Cardiac septum (tissue), 1 donor: ENCODE results near the gene RPL9. TPM values are rescaled to one million over a fixed set of nuclear protein-coding genes. Genes with fewer than 3 reads are reported as not detected.
A peak's percentile ranks its signal among the peaks of the same experiment; 100 is the strongest.
"Not testable (repeated sequence)": the region's sequence is repeated elsewhere in the genome, so short reads cannot be mapped to it uniquely, and the experiment has no call there.

Experiments used
- DNase-seq: peaks from one replicate; pipeline ENCODE4 v3.0.0-alpha.2; 2020; ENCODE audit warnings: low spot score
- intact Hi-C: fragments of 100-400 bp; cut with DNase I; formaldehyde crosslinking; loops from one replicate; pipeline ENCODE4 v1.14.0; 2022
- long read RNA-seq: library from polyadenylated mRNA; unstranded; transcript quantifications from one replicate; pipeline ENCODE4 v2.0.0, GENCODE V29; 2021
- total RNA-seq: library from RNA; stranded (reverse); fragmentation: NEBNext Ultra II Directional; extraction: Animal tissue kit (Norgen Biotek cat#: 25700); gene quantifications from one replicate; pipeline ENCODE4 v1.2.1, GENCODE V29; 2021
- donor health status: DM: no; HTN: no; CAD: no.

The RPL9 gene
- 532 TPM for total RNA-seq
- long read RNA-seq, transcript RPL9-214 (8 exons, 2,354 nt) = major isoform, 26 of 34 reads
- long read RNA-seq, partial matches to known transcripts = 0 of 34 reads
- long read RNA-seq, other reads (novel, unspliced or antisense) = 2 of 34 reads

DNA sequence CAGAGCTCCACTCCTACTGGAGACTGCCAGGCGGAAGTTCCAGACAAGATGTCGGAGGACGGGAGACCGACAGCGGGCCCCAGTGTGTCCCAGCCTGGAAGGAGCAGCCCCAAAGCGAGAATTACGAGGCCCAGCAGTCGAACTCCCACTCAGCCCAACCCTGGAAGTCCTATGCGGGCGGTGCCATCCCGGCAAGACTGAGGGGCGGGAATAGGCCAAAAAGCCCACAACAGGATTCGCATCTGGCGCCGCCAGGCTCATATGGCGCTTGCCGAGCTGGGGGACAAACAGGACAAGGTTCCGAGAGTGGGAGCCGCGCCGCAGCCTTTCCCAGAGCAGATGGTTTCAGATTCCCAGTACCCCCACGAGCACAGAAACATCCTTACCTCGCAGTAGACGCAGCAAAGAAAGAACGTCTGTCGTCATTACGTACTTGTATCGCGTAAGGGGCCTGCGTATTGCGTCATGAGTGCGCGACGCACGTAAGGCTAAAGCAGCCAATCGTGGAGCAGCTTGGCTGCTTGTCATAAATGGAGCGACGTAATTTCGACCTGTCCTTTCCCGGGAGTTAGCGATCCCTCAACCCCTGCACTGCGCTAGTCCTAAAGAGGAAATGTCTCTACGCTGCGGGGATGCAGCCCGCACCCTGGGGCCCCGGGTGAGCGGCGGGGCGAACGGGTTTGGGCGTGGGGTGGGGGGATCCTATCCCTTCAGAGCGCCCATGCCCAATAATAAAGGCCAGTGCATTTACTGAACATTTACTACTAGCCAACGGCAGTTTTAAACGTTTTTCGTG, at the start of gene RPL9, which contains the start of gene LIAS:
Gene RPL9, minus strand, starts transcription at position 418 of the 796 bp plus-strand sequence. CDS start 483 bp downstream, outside the sequence.
Gene LIAS, plus strand, starts transcription at position 552 of the 796 bp plus-strand sequence. Its CDS starts 62 bp downstream, at position 614.
- intact Hi-C loops = loop anchor here (5.0 kb wide), 5 partner anchors 69 to 599 kb away; partner anchors contain the start of genes N4BP2, RFC1, SMIM14 and UGDH

DNA sequence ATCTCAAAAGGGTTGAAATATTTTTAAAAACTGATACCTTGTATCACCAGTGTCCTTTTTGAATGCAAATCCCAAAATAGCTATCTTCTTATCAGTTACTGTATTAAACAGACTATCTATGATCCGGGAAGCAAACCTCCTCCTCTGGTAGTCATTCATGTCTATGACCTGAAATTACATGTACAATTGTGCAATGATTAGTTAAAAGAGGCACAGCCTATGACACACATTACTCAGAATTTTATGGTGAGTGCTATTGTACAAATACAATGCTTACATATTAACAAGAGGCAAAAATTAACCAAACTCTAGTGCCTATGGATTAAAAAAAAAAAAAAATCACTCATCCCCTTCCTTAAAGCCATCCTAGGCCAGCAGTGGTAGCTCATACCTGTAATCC, 46.9 kb upstream of the RPL9 start:
- intact Hi-C loops = no loop called here
- DNase-seq = no peak

More for the DNA sequence above, at the start of gene RPL9, which contains the start of gene LIAS:
- DNase-seq = peak; percentile 97

DNA sequence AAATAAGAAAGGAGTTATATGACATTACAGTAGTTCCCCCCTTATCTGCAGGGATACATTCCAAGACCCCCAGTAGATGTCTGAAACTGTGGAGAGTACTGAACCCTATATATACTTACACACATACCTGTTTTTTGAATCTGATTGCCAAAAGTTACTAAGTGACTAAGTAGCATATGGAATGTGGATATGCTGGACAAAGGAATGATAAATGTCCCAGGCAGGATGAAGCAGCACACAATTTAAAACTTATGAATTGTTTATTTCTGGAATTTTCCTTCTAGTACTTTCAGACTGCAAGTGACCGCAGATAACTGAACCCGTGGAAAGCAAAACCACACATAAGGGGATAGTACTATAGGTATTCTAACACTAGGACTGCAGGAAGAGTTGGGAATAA, 45.8 kb upstream of the RPL9 start:
- no peak for DNase-seq
- intact Hi-C loops = no loop called here

DNA sequence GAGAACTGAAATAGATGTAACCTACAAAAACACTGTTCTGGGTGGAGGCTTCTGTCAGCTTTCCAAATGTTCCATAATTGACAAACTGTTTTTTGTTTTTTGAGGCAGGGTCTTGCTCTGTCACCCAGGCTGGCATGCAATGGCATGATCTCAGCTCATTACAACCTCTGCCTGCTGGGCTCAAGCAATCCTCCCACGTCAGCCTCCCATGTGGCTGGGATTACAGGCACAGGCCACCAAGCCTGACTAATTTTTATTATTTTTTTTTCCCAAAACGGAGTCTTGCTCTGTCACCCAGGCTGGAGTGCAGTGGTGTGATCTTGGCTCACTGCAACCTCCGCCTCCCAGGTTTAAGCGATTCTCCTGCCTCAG, 43.9 kb upstream of the RPL9 start:
- intact Hi-C loops, DNase-seq: not testable (repeated sequence)

DNA sequence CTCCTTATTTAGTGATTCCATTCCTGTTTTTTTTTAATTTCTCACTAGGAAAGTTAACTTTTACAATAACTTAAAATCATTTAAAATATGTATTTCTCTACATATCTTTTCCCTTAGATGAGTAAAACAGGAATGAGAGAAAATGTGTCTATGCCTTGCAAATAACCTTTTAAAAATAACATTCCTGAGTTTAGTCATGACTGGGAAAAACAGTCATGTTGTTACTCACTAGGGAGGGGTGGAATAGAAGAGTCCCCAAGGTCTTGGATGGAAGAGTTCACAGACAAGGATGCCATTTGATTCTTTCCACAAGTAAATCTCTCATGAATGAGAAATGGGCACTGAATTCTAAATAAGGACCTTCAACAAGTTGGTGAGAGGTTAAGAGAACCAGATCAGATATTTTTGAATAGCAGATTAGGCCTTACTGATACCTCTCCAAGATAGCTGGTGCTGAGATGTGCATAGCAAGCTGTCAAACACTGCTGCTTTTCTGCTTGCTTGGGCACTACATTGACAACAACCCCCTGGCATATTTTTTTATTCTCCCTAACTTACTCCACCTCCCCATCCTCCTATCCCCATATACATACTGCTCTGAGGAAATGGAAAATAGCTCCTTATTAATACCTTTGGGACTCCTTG, 43.4 kb upstream of the RPL9 start:
- no peak for DNase-seq

DNA sequence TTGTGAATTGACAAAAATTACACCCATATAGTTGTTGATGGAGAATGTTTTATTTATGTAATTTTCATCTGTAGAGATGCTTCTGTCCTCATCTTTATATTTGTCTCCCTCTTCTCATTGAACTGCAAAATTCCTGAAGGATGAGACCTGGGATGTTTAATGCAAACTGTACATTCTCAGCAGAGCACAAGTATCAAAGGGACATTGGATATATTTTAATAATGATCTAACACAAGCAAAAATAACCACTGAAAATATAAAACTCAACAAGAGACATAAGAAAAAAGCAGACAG, 40.0 kb upstream of the RPL9 start:
- intact Hi-C loops = no loop called here
- DNase-seq = no peak

More for the DNA sequence above, 43.4 kb upstream of the RPL9 start:
- intact Hi-C loops = no loop called here

DNA sequence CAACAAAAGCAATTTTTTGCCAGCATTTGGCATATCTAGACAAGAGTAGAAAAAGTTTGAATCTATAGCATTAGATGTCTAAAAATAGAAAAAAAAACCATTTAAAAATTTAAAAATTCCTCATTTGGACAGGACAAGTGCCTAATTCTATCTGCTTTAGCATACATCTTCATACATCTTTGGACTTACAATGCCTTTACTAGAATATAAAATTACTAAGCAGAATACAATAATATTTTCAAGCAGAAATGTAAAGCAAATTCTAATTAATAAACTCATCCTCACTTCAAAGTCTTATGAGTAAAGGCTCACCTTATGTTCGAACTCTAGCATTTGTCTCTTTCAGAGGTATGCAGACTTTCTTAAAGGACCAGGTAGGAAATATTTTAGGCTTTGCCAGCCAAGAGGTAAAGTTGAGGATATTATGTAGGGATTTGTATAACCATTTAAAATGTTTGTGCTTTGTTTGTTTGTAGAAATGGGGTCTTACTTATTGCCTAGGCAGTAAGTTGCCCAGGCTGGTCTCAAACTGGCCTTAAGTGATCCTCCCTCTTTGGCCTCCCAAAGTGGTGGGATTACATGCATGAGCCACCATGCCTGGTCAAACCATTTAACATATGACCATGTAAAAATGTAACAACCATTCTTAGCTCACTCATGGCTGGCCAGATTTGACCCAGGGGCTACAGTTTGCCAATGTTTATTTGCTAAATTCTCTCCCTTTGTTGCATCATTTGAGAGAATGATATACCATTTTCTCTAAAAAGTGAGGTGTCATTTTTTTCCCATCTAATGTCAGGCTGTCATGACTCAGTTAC, 39.4 kb upstream of the RPL9 start:
- no peak for DNase-seq
- intact Hi-C loops = no loop called here

DNA sequence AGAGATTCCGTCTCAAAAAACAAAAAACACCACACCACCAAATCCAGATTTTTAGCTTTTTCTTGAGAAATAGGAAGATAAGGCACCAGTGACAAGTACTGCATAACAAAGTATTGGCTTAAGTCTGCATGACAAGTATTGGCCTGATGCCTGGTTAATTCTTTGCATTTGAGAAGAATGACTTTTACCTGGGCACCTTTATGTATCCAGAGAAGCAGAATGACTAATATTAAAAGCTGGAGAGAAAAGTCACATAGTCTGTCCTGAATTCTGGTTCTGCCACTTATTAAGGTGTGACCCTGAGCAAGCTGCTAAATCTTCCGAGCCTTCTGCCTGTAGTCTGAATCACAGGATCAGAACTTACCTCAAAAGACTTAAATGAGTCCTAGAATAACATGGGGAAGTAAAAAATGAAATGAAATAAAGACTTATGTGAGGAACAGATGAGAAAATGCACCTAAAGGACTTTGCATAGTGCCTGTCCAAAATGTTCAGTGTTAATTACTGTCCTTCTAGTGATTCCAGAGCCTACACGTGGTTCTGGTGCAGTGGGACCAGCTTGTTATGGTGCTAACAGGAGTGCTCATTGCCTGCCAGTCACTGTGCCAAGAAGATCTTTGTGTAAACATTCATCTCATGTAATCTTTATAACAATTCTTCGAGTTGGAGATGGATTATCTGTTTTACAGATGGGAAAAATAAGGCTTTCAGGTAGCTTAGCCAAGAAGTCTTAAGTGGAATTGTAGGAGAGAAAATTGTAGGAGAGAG, 36.9 kb upstream of the RPL9 start:
- intact Hi-C loops = no loop called here
- no peak for DNase-seq

DNA sequence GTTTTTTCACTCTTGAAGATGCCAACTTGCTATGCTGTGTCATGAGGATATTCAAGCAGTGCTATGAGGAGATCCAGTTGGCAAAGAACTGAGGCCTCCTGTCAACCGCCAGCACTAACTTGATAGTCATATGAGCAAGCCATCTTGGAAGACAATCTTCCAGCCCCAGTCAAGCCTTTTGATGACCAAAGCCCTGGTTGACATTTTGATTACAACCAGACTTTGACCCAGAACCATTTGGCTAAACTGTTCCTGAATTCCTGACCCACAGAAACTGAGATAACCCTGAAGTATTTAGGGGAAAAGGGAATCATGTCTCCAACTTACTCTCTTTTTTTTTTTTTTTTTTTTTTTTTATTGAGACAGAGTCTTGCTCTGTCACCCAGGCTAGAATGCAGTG, 35.6 kb upstream of the RPL9 start:
- no peak for DNase-seq
- intact Hi-C loops = no loop called here

DNA sequence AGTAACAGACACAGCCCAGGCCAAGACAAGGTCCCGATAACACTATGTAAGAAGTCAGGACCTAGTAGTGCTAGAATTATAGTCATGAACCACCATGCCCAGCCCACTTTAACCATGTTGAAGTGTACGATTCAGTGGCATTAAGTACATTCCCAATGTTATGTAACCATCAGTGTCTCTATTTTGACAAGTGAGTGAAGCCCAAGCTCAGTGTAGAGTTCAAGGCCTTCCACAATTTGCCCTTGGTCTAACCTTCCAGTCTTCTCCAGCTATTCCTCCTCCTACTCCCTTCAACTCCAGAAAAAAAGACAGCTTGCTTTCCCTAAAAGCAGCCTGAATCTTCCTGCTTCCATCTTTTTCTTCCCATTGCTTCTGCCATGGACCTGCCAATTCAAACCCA, 31.6 kb upstream of the RPL9 start:
- DNase-seq = no peak
- intact Hi-C loops = no loop called here

DNA sequence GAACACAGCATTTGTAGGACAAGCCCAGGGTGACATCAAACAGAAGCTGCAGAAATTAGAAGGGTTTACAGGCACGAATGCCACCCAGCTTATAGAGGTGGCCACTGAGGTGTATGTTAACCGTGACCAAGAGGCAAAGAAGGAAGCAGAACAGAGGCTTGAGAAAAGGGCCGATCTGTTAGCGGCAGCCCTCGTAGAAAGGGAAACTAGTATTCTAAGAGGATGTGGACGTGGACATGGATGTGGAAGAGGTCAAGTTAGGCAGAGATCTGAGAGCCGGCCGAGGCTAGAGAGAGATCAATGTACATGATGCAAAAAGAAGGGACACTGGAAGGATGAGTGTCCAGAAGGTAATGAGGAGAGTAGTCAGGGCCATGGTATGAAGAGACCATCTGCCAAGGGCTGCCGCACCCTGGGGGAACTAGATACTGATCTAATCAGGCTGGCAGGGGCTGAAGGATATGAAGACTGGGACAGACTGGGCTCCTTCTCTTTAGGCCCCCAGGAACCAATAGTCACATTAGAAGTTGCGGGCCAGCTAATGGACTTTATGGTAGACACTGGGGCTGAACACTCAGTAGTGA, 27.6 kb upstream of the RPL9 start:
- DNase-seq = no peak
- intact Hi-C loops = no loop called here

DNA sequence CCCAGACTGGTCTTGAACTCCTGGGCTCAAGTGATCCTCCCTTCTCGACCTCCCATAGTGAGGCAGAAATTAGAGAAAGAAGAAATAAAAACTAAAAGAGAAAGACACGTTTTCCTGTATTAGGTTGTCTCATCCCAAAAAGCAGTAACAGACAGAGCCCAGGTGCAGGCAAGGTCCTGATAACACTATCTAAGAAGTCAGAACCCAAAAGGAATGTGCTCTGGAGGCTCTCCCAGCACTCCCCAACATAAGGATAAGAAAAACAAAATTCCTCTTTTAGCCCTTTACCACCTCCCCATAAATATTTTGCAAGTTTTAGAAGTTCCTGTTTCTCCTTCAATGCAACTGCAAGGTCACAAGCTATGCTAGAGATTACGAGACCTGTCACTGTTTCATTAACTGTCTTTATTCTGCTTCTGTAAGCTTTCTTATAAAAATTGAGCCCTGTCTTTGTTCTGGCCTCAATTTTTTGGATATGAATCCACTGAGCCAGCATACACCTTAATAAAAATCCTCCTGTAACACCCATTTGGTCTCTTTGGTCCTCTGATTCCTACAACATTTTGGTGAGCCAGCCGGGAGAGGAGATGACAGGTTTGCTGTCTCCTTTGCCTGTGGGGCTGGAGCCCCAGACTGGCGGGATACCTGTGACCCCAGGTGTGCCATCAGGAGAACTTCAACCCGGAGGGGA, 26.0 kb upstream of the RPL9 start:
- no peak for DNase-seq
- intact Hi-C loops = no loop called here

DNA sequence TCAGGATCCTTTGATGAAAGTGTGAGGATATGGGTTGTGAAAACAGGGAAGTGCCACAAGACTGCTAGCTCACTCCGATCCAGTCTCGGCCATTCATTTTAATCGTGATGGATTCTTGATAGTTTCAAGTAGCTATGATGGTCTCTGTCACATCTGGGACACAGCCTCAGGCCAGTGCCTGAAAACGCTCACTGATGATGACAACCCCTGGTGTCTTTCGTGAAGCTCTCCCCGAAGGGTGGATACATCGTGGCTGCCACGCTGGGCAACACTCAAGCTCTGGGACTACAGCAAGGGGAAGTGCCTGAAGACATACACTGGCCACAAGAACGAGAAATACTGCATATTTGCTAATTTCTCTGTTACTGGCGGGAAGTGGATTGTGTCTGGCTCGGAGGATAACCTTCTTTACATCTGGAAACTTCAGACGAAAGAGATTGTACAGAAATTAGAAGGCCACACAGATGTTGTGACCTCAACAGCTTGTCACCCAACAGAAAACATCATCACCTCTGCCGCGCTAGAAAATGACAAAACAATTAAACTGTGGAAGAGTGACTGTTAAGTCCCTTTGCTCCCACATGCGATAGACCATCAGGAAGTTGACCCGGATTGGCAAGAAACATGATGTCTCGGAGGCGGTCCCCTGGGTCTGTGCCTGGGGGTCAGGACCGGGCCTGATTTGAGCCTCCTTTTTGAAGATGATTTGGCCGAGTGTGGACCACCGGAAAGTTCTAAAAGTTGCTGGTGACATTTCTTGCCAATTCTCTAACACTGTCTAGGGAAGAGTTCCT, 22.4 kb upstream of the RPL9 start:
- DNase-seq = no peak

DNA sequence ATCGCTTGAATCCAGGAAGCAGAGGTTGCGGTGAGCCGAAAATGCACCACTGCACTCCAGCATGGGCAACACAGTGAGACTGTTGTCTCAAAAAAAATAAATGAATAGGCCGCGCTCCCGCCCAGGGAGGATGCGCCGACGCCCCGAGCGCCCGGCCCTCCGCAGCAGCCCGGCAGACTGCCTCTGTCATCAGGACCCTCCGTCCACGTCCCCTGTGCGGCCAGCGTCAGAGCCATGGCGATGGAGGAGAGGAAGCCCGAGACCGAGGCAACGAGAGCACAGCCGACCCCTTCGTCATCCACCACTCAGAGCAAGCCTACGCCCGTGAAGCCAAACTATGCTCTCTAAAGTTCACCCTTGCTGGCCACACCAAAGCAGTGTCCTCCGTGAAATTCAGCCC, 21.5 kb upstream of the RPL9 start:
- intact Hi-C loops = no loop called here
- no peak for DNase-seq

More for the DNA sequence above, 22.4 kb upstream of the RPL9 start:
- intact Hi-C loops = no loop called here

DNA sequence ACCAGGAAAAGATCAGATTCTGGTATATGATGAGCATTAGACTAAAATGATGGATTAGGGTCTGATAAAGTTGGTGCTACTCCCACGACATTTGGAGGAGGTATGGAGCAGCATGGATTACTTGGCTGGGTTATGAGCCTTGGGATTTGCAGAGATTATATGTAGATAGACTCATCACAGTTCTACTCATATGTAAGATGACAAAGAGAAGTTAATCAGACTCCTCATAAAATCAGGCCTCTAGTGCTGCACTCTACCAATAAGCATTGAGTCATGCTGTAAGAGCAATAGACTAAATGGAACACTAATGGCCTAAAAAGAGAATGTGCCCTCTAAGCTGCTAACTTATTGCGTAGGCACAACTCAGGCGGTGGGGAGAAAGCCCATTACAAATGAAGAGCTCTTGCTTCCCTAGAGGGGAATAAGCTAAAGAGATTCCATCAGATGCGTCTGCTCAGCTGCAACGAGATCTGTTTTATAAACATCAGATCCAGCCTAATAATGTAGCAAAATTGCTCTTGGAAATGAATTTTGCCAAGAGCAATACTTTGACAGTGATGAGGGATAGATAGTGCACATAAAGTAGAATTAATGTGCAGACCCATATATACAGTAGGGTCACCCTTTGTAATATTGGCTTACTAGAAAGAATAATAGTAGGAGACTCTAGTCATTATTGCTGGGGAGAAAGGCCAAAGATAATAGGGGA, 17.6 kb upstream of the RPL9 start:
- intact Hi-C loops = no loop called here
- no peak for DNase-seq

DNA sequence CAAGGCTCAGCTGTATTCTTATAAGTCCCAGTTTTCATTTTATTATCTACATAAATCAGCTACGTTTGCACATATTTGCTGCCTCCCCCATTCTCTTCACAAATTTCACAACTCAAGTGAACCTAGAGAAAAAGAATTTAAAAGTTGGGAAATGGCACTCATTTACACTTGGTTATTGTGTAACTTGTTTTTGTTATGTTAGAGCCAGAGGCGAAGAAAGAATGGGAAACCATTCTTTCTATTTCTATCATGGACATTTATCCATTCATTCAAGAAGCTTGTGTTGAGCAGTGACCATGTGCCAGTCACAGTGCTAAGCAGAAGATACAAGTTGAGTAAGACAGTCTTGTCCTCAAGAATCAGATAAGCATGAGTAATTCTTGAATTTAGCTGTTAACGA, 13.7 kb upstream of the RPL9 start:
- no peak for DNase-seq
- intact Hi-C loops = no loop called here

DNA sequence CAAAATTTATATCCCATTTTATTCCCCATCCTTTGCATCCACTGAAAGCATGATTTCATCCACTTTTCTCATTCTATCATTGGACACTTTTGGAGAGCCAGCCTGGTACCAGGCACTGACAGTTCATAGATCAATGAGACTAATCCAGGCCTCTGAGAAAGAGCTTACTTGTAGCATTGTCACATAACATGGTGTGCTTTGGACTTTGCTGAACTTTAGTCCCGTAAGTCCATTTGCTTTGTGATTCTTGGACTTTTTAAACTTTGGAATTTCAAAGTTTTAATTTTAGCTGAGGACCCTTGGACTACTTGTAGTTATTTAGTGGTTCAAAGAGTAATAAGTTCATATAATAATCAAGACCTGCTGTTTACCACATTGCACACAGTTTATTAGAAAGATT, 11.7 kb upstream of the RPL9 start:
- no peak for DNase-seq
- intact Hi-C loops = no loop called here
